ENCODE measurements around the gene CHCHD6.
"Not testable (repeated sequence)": the region's sequence is repeated elsewhere in the genome, so short reads cannot be mapped to it uniquely, and the experiment has no call there.

Gene CHCHD6

DNA sequence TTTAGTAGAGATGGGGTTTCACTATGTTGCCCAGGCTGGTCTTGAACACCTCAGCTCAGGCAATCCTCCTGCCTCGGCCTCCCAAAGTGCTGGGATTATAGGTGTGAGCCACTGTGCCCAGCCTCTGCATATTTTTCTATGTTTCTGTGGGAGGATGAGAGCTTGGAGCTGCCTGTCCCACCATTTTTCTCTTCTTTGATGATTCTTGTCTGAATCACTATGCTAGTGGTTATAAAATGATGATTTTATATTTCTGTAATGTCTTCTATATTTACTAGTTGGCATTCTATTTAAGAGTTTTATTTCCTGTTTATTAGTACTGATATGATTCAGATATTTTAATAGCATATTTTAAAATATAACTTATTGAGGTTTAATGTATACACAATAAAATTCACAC is 69.7 kb downstream of the CHCHD6 start:
- no peak for DNase-seq

DNA sequence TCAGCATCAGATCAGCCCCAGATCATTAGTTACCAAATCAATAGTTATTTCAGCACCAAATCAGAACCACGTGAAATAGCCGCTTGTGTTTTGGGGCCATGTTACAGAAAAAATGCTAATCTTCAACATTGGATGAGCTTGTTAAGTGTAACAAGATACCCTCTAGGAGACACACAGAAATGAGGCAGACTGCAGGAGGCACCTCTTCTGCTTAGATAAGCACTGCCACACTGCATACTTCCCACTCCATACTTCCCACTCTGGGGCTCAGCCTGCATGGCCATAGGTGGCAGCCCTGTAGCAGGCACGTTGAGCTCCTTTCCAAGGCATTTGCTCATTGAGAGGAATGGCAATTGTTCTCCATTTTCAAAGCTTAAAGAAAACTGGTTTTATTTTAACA is 73.3 kb downstream of the CHCHD6 start:
- no peak for DNase-seq

DNA sequence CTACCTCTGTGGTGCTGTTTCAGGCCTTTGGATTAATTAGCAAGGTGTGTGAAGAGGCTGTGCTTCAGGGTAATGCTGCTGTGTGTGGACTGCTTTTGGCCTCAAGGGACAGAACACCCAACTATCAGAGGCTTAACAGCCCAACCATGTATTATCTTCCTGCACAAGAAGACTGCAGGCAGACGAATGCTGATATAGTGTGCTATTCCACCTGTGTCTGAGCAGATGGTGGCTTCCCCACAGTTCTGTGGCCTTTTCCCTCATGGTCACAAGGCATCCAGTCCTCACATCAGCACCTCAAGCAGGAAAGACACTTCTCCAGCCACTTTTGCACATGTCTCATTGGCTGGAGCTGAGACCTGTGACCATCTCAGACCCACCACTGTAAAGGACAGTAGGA is 76.6 kb downstream of the CHCHD6 start:
- no peak for DNase-seq

DNA sequence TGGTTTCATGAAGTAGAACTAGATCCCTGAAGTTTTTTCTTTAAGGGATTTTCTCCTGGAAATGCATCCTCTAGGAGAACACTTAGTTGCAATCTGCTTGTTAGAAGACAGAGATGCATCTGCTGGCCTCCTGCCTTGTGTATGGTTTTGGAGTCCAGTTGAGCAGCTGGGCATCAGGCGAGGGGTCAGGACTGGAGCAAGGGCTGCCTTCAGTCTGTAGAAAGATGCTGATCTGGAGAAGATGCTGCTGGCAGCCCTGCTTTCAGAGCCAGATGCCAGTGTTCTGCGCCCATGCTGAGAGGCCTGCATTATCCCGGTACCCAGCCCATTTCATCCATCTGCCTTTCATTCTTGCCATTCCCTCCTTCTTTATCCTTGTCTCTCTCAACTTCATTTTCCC is 77.4 kb downstream of the CHCHD6 start:
- DNase-seq = no peak

DNA sequence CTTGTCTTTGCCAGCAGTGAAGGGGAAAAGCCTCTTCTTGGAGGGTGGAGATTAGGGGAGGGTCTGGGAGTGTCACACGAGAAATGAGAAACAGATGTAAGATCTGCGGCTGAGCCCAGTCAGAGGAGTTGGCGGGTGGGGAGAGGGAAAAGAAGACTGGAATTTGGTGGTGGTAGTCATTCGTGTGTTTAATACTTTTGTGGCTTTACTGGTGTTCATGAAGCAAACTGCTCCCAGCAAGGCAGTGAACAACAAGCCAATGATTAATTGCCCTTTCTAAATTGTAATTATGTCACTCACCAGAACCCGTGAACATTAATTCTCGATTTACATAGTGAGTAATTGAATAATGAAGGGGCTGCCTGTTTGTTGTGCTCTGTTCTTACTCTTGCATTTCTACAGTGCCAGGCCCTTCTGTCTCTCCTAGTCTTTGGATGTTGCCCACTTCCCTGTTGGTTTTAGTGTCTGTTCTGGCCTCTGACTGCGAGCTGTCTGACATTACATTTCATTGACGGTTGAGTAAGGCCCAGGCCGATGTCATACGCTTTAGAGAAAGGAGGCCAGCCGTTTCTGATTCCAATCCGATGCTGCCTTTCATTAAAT is 78.0 kb downstream of the CHCHD6 start:
- no peak for DNase-seq

DNA sequence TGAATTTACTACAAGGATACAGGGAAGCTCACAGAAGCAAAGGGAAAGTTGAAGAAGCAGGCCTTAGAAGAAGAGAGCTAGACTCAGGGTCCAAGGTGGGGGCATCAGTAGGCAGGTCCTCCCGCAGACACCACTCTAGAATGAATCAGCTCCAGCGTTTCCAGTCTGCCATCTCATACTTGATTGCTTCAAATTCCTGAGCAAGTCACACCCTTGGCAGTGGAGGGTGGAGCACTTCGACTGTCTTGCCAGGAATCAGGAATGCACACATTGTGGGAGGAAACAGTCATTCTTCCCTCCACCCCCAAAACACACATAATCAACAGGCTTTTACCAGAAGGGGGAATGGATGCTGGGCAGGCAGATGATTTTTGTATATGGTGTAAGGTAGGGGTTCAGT is 78.5 kb downstream of the CHCHD6 start:
- no peak for DNase-seq

DNA sequence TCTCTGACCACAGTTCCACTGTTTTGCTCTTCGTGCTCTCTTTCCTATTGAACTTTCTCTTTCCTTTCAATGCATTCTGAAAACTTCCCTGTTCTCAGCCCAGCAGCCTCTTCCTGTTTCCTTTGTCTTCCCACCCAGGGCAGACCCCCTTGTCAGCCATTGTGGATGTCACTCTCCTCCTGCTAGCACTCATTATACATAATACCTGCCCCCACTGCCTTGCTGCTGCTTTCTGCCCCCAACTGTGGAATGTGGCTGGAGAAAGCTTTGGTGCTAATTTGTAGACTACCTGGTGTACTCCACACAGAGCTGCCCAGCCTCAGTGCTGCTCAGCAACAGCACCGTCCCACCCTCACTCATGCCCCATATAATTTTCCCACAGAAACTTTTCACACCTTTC is 80.2 kb downstream of the CHCHD6 start:
- no peak for DNase-seq

DNA sequence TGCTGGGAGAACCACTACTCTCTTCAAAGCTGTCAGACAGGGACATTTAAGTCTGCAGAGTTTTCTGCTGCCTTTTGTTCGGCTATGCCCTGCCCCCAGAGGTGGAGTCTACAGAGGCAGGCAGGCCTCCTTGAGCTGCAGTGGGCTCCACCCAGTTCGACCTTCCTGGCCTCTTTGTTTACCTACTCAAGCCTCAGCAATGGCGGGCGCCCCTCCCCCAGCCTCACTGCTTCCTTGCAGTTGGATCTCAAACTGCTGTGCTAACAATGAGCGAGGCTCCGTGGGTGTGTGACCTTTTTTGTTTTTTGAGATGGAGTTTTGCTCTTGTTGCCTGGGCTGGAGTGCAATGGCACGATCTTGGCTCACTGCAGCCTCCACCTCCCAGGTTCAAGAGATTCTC is 87.3 kb downstream of the CHCHD6 start:
- DNase-seq = not testable (repeated sequence)

DNA sequence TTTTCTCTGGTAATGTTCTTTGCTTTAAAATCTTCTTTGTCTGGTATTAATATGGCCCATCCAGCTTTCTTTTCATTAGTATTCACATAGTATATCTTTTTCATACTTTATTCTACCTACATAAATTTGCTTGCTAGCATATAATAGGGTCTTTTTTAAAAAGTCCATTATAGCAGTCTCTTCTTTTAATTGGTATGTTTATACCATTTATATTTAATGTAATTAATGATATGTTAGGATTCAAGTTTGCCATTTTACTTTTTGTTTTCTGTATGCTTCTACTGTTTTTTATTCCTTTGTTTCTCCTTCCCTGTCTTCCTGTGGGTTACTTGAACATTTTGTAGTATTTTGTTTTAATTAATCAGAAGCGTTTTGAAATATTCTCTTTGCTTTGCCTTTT is 89.0 kb downstream of the CHCHD6 start:
- DNase-seq = no peak

DNA sequence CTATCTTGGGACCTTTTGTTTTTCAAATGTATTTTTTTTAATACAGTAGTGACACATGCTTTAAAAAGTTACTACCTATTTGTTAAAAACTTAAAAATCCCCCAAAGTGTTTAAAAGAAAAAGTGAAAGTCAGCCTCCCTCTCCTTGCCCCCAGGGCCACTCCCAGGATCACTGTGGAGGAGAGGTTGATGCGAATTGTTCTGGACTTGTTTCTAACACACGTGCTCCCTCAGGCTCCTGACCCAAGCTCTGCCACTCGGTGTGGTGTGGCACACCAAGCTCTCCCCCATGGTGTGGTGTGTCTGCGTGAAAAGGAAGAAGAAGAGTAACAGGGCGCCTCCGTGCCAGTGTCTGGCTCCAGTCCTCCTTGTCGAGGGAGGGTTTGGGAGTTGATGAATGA is 93.5 kb downstream of the CHCHD6 start:
- no peak for DNase-seq

DNA sequence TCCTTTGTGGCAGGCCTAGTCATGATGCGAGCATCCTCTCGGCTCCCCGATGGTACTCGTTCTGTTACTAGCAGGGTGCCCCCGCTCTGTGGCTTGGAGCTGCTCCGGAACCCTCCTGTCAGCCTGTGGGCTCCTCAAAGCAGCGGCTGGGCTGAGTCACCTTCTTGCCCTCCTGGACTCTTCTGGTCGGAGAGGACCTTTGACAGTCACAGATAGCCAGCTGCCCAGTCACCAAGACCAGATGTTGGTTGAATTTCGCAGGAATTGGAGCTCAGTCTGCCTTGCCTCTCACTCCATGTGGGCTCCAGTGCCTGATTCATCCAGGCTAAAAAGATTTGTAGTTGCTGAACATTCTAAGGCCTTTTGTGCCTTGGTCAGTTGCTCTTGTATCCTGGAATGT is 94.5 kb downstream of the CHCHD6 start:
- DNase-seq = no peak

DNA sequence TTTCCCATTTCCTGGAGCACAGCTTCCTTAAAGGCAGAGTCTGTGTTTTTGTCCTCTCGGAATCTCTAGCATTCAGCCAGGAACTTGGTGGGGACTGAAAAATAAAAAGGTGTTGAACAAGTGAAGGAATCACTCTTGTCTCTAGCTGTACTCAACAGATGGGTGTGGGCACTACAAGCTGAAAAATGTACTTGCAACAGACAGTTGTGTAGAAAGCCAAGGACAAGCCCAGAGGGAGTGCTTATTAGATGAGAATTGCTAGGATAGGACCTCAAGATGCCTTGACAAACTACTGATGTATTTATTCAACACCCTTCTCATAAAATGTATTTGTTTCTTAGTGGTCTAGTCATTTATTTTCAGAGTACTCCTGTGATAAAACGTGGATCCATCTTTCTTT is 95.1 kb downstream of the CHCHD6 start:
- no peak for DNase-seq

DNA sequence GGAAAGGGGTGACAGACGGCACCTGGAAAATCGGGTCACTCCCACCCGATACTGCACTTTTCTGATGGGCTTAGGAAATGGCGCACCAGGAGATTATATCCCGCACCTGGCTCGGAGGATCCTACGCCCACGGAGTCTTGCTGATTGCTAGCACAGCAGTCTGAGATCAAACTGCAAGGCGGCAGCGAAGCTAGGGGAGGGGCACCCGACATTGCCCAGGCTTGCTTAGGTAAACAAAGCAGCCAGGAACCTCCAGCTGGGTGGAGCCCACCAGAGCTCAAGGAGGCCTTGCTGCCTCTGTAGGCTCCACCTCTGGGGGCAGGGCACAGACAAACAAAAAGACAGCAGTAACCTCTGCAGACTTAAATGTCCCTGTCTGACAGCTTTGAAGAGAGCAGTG is 97.3 kb downstream of the CHCHD6 start:
- not testable (repeated sequence) for DNase-seq

DNA sequence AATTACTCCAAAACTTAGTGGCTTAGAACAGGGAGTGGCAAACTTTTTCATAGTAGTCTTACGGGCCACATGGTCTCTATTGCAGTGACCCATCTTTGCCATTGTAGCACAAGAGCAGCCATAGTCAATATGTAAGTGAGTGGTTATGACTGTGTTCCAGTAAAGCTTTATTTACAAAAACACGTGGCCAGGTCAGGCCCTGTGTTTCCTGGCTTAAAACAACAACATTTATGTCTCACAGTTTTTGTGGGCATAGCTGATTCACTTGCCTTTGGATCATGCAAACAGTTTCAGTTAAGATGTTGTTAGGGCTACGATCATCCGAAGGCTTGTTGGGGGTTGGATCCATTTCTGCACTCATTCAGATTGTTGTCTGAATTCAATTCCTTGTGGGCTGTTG is 103.8 kb downstream of the CHCHD6 start:
- DNase-seq = no peak

DNA sequence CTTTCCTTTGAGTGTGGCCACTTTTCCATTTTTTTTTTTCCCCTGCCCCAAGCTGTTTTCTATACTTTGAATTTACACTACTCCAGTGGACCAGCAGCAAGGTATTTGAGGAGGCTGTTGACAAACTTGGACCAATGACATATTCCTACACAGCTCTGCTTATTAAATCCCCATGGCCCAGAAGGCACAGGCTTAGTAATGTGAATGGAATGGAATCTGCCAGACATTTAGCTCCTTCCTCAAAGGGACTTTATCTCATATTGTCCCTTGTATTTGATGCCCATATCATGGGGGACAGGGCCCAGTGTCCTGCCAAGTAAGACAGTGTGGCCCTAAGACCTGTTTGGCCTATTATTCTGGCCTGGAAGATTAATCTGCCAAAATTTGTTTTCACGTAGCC is 107.5 kb downstream of the CHCHD6 start:
- DNase-seq = no peak

DNA sequence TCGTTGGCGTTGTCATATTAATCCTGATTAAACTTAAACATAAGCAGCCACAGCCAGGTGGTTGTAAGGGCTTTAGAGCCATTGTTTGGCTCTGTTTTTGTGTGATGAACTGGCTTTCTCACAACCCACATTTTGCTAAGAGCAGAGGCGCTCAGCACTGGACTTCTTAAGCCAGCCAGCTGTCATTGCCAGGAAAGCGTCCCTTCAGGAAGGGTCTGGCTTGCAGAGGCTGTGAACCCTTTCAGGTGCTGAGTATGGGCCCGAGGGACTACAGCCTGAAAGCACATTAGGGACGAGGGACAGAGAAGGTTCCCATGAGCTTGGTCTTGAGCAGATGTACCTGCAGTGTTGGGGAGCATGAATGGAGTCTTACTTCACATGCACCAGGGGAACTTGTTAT is 112.3 kb downstream of the CHCHD6 start:
- no peak for DNase-seq

DNA sequence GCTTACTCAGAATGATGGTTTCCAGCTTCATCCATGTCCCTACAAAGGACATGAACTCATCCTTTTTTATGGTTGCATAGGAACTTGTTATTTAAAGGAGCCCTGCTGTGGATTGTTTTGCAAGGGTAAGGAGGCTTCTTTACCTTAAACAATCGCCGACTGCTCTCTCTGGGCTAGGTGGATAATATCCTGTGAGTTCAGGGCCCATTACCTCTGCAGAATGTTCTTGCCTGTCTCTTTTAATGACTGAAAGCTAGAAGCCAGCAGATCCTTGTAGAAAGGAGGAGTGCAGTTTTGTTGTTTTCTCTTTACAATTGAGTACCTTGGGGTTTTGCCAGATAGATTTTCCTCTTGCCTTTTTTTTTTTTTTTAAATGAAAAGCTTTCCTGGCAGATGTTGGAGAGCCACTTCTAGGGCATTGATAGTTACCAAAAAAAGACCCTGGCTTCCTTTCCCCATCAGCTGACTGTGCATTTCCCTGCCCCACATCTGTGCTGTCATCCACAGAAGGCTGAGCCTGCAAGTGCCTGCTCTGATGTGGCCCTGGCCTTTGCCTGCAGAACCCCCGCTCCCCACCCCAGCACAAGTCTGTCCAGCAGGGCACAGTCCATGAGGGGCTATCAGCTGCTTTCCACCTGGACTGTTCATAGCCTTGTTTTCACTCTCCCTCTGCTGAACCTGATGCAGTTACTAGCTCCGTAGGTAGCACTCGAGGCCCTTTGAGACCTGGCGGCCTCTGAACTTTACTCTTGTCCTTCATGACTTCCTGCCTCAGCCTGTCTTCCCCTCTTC is 113.1 kb downstream of the CHCHD6 start:
- peak; percentile 96 for DNase-seq

DNA sequence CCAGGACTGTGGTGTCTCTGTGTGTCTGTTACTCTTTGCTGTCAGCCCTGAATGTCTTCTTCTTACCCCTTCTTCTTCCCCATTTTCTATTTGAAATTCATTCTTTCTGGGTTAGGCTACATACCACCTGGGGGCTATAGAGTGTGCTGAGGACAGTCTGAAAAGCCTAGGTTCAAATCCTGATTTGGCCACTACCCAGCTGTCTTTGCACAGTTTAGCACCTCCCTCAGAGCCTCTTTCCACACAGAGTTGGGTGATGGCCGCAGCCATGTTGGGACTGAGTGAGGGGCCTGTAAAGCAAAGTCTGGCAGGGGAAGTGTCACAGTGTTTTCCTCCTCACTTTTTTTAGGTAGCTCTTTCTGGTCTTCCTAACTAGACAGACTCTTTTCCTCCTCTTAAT is 113.7 kb downstream of the CHCHD6 start:
- no peak for DNase-seq

DNA sequence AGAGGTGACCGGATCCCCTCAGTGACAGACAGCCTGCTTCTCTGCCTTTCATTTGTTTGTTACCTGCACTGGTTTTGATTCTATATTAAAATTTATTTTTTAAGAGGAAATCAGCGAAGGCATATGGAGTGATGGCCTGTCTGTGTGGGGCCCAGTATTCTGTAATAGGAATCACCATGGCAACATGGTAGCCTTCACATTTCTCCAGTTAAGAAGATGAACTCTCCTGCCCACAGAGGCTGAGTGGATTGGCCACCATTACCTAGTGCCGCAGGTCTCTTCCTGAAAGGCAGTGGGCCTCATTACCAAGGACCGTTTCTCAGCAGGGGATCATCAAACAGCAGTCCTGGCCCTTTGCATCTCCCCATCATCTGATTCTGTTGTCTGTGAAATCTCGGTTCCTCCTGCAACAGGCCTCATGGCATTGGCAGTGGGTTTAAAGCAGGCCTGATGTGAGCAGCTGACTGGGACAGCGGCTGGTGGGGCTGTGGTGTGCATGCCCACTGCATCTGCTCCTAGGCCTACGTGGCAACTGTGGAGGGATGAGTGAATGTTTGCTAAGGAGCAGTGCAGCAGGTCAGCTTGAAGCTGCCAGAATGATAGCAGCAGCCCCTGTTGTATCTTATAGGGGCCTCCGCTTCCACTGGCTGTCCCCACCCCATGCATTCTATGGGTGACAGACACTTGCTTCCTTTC is 114.5 kb downstream of the CHCHD6 start:
- DNase-seq = no peak

DNA sequence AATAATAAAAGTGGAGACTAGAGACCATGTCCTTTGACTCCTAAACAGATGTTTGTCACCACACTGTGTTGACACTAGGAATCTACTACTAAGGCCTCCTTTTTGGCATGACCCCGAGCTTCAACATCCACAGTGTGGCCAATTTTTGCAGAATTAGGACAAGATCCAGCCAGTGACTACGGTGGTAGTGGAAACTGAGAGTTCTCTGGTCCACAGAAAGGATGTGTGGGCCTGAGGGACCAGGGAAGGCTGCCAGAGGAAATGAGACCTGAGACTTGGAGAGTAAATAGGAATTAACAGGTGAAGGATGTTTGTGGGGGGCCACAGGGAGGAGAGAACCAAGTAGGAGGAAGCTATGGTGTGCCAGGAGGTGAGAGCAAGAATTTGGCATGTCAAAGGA is 122.7 kb downstream of the CHCHD6 start:
- no peak for DNase-seq

DNA sequence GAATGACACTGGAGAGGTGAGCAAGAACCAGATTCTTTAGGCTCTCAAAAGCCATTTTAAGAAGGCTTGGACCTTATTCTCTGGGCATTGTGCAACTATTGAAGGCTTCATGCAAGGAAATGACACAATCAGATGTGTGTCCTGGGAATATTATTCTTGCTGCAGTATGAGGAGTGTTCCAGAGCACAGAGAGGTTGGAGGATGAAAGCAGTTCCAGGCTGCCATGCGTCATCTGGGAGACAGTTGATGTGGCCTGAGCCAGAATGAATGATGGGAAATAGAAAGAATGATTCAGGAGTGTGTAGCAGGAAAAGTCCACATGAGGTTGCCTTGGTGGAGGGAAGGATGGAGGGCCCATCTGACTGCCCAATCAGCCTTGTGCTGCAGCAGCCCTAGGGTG is 123.1 kb downstream of the CHCHD6 start:
- DNase-seq = no peak

DNA sequence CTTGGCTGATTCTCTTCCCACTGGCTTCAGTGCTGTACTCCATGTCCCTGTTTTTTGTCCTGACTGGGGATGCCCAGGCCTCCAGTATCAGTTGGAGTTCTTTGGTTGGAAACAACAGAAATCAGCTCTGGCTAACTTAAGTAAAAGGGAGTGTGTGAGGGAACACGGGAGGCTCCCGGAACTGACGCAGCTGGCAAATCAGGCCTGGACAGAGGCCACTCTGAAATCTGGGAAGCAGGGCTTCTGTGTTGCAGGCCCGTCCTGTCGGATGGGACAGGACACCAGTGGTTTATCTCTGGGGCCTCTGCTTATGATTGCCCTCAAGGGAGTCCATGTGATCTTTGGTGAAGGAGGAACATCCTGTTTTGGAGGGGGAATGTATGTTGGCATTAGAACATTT is 124.3 kb downstream of the CHCHD6 start:
- no peak for DNase-seq

DNA sequence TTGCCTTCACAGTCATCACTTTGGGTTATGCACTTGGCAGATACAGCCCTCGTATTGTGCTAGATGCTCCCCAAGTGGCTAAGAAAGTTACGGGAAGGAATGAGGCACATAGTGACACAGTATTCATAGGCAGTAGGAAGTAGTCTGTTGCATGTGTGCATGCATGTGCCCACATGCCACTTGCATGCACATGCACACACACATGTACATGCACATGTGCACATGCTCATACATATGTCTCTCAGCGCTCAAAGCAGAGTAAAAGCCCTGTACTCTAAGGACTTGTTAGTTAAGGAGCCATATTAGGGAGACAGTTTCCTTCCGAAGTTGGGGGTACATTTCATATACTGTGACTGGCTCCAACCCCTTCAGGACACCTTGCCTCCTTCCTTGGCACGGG is 128.9 kb downstream of the CHCHD6 start:
- DNase-seq = no peak

Measured in NCI-H1105 treated with DMSO at 0.1 percent for 48 hours (cell line).